Activated naive CD4-positive, alpha-beta T cell treated with anti-CD3 and anti-CD28 coated beads, Interleukin-2, amount 50 U/mL, for 72 hours (primary cell): ENCODE results near the gene P3H2. TPM values are rescaled to one million over a fixed set of nuclear protein-coding genes. Genes with fewer than 3 reads are reported as not detected.
"Not testable (repeated sequence)": the region's sequence is repeated elsewhere in the genome, so short reads cannot be mapped to it uniquely, and the experiment has no call there.

Experiments used
- ATAC-seq, 2 donors: fragments of 150-1000 bp; cut with Tn5 transposase; 2 replicates each; pipeline ENCODE4 v1.10.0; 2021; ENCODE audit warnings: mild to moderate bottlenecking in 2 of 2, moderate library complexity in 2 of 2
- DNase-seq, 2 donors: peaks; one replicate each; pipeline ENCODE4 v3.0.0; 2021 to 2022; ENCODE audit warnings: low spot score in 2 of 2
- H3K27ac Mint-ChIP-seq, 2 donors: one replicate each; pipeline ENCODE4 v1.8.0; 2022; ENCODE audit warnings: mild to moderate bottlenecking in 2 of 2, mixed read lengths in 2 of 2
- H3K36me3 Mint-ChIP-seq, 2 donors: one replicate each; pipeline ENCODE4 v1.8.0; 2022; ENCODE audit warnings: mixed read lengths in 2 of 2
- H3K9me3 Mint-ChIP-seq, 2 donors: one replicate each; pipeline ENCODE4 v1.8.0; 2022; ENCODE audit warnings: mixed read lengths in 2 of 2
- total RNA-seq, 2 donors: library from RNA; stranded (reverse); gene quantifications; one replicate each; pipeline ENCODE4 v1.2.3, GENCODE V29; 2022

Gene P3H2
- total RNA-seq, 2 donors from 2014 or later = not detected

DNA sequence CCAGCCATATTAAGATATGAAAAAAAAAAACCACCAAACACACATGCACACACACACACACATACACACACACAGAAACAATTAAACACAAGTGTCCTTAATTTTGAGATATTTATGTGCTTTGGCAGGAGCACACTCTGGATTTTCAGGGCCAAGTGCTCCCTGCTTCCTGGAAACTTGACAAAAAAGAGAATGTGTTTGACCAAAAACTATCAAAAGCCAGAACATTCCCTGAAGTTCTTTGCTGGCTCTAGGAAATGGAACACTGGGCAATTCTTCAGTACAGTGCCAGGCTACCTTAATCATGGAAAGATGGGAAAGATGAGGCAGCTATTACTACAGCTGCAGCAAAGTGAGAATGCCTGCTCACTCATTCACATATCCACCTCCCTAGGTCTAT lies 44.6 kb downstream of the P3H2 start:
- no peak for DNase-seq
- no peaks in the 10 kb centered on the region for H3K9me3 Mint-ChIP-seq
- no peaks in the 10 kb centered on the region for H3K36me3 Mint-ChIP-seq
- ATAC-seq = no peak
- no peak overlapping the region for H3K27ac Mint-ChIP-seq

- DNase-seq (no peak), ATAC-seq (no peak)
- no peak overlapping the region for H3K27ac Mint-ChIP-seq
- no peaks in the 10 kb centered on the region for H3K9me3 Mint-ChIP-seq
- H3K36me3 Mint-ChIP-seq = no peaks in the 10 kb centered on the region
Observed at GRCh38 chr3:190074817-190075216, 45.9 kb downstream of the P3H2 start.

GRCh38 chr3:190073264-190074008 lies 47.3 kb downstream of the P3H2 start:
- no peak overlapping the region for H3K27ac Mint-ChIP-seq
- H3K36me3 Mint-ChIP-seq = no peaks in the 10 kb centered on the region
- ATAC-seq (no peak), DNase-seq (no peak)
- H3K9me3 Mint-ChIP-seq = no peaks in the 10 kb centered on the region

DNA sequence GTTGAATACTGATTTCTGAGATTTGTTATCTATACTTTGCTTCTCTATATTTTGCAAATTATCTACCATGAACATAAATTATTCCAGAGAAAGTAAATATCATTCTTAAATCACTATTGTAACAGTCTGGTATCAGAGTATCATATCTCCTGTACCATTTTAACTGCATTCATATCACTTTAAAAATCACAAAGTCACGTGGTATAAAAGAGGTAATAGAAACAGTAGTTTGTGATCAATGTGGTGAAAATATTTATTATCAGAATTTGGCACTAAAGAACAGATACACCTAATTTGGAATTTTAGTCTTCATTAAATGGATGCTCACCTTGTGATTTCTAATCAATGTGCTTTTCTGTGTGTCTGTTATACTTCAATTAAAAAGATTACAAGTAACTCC lies 47.8 kb downstream of the P3H2 start:
- ATAC-seq (no peak), DNase-seq (no peak)
- no peaks in the 10 kb centered on the region for H3K9me3 Mint-ChIP-seq
- no peaks in the 10 kb centered on the region for H3K36me3 Mint-ChIP-seq
- no peak overlapping the region for H3K27ac Mint-ChIP-seq

GRCh38 chr3:190071921-190072320 lies 48.8 kb downstream of the P3H2 start:
- H3K36me3 Mint-ChIP-seq, H3K9me3 Mint-ChIP-seq, ATAC-seq, DNase-seq, H3K27ac Mint-ChIP-seq: not testable (repeated sequence)

DNA sequence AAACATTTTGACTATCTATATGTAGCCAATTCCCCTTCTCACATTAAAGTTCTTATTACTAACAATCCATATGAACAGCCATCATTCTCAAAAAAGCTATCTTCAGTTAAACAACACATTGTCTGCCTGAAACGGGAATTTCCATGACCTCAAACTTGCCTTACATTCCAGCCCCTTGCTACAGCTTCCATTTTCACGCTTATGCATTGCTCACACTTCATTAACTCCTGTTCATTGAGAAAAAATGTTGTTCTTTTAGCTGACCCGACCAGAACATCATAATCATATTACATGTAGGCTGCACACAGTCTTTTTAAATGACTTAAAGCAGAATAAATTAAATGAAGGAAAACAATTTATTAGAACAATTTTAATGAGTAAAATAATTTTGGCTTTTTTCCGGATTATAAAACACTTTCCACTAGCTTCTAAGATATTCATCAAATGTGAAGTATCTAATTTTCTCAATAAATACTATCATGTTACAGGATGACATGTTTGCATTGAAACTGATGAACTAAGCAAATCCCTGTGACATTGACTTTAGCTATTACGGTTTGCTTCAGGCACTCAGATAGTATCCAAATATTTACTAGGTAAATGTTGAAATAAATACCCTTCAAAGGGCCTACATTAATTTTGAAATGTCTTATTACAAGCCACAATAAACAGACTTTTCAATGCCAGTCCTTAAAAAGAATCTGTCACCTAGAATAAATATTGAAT lies 49.9 kb downstream of the P3H2 start:
- H3K27ac Mint-ChIP-seq = no peak overlapping the region
- ATAC-seq (no peak), DNase-seq (no peak)
- no peaks in the 10 kb centered on the region for H3K36me3 Mint-ChIP-seq
- H3K9me3 Mint-ChIP-seq = no peaks in the 10 kb centered on the region

- H3K36me3 Mint-ChIP-seq = no peaks in the 10 kb centered on the region
- H3K9me3 Mint-ChIP-seq = no peaks in the 10 kb centered on the region
- DNase-seq (no peak), ATAC-seq (no peak)
- H3K27ac Mint-ChIP-seq = no peak overlapping the region
Observed at GRCh38 chr3:190065204-190065603, 55.5 kb downstream of the P3H2 start.

- H3K9me3 Mint-ChIP-seq = no peaks in the 10 kb centered on the region
- DNase-seq (no peak), ATAC-seq (no peak)
- no peak overlapping the region for H3K27ac Mint-ChIP-seq
- H3K36me3 Mint-ChIP-seq = no peaks in the 10 kb centered on the region
Observed at GRCh38 chr3:190064659-190065058, 56.0 kb downstream of the P3H2 start.

GRCh38 chr3:190064112-190064511 lies 56.6 kb downstream of the P3H2 start:
- DNase-seq = no peak
- no peaks in the 10 kb centered on the region for H3K36me3 Mint-ChIP-seq
- no peak overlapping the region for H3K27ac Mint-ChIP-seq
- ATAC-seq = no peak
- no peaks in the 10 kb centered on the region for H3K9me3 Mint-ChIP-seq

GRCh38 chr3:190063490-190063889 lies 57.2 kb downstream of the P3H2 start:
- ATAC-seq (no peak), DNase-seq (no peak)
- Mint-ChIP-seq H3K9me3 (no peaks in the 10 kb centered on the region), H3K27ac (no peak overlapping the region), H3K36me3 (no peaks in the 10 kb centered on the region)

DNA sequence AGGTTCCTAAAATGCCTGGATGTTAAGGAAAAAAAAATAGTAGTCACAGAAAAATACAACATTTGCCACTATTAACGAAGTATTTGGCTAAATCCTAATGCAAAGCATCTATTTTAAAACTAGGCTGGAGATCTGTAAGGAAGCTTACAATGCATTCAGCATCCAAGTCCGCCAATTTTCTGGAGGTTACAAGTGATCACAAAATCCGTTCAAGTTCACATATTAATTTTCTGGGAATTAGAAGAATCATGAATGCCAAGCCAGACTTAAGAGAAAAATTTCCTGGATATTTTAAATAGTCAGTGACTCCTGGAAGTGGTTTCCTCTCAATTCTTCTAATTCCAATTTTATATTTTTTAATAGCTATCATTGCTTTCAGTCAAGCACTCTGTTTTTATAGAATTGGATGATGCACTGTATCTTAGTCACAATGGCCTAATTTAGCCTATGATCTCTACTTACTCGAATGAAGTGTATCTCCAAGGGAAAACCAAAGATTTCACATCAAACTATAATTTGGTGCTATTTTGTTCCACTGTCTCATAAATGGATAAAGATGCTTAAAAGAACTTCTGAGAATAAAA lies 60.4 kb downstream of the P3H2 start:
- ATAC-seq = no peak
- no peaks in the 10 kb centered on the region for H3K9me3 Mint-ChIP-seq
- no peak overlapping the region for H3K27ac Mint-ChIP-seq
- H3K36me3 Mint-ChIP-seq = no peaks in the 10 kb centered on the region
- DNase-seq = no peak

- Mint-ChIP-seq H3K27ac (no peak overlapping the region), H3K9me3 (no peaks in the 10 kb centered on the region), H3K36me3 (no peaks in the 10 kb centered on the region)
- DNase-seq (no peak), ATAC-seq (peak in 1 of 2 donors; percentile 50)
Observed at GRCh38 chr3:190059242-190059590, 61.5 kb downstream of the P3H2 start.

GRCh38 chr3:190058521-190059241 lies 62.0 kb downstream of the P3H2 start:
- Mint-ChIP-seq H3K9me3 (no peaks in the 10 kb centered on the region), H3K27ac (no peak overlapping the region), H3K36me3 (no peaks in the 10 kb centered on the region)
- ATAC-seq (no peak), DNase-seq (no peak)

DNA sequence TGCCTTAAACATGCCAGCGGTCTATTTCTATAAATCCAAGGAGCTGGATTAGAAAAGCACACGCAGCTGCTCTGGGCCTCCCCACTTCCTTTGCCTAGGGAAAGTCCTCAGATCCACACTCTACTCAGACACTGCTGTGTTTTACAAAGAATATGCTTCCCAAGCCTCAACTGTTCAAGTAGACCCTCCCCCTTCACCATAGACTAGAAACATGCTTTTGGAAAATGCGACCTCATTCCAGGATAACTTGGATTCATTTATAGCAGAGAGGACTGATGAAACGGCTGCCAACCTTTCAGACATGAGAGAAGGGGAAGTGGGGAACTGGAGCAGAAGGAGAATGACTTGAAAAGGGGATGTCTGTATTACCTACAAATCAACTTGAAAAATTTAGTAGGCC lies 64.0 kb downstream of the P3H2 start:
- ATAC-seq = no peak
- Mint-ChIP-seq H3K27ac (no peak overlapping the region), H3K9me3 (no peaks in the 10 kb centered on the region), H3K36me3 (no peaks in the 10 kb centered on the region)
- no peak for DNase-seq

- ATAC-seq (no peak), DNase-seq (no peak)
- Mint-ChIP-seq H3K36me3 (no peaks in the 10 kb centered on the region), H3K9me3 (no peaks in the 10 kb centered on the region), H3K27ac (no peak overlapping the region)
Observed at GRCh38 chr3:190055773-190056172, 64.9 kb downstream of the P3H2 start.

DNA sequence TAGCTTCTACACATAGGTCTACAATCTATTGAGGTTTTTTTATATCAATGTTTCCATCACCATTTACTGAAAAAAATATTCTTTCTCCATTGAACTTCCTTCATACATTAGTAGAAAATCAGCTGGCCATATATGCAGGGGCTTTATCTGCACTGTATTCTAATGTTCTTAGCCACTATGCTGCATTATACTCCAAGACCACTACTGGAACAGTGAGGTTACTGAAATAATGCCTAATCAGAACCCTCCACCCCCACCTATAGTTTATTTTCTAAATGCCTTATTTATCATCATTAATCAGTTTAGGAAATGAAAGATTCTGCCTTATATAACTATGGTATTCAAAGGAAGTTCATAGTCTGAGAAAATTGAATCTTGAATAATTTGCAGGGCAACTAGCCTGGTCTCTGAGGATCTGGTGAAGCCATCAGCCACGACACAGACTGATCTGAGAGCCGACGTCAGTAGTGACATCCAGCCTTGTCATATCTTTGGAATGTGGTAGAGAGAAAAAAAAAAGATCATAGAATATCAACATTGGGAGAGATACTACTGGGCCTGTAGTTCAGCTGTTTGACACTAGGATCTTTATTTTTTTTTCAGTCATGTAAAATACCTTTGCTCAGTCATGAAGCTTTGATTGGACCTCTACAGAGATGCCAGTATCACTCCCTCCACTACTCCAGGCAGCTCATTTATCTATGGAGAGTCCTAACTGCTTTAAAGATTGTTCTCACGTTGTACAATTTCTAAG lies 66.6 kb downstream of the P3H2 start:
- ATAC-seq (no peak), DNase-seq (no peak)
- Mint-ChIP-seq H3K9me3 (no peaks in the 10 kb centered on the region), H3K27ac (no peak overlapping the region), H3K36me3 (no peaks in the 10 kb centered on the region)

GRCh38 chr3:190051641-190052040 lies 69.1 kb downstream of the P3H2 start:
- ATAC-seq (no peak), DNase-seq (no peak)
- Mint-ChIP-seq H3K27ac (no peak overlapping the region), H3K36me3 (no peaks in the 10 kb centered on the region), H3K9me3 (no peaks in the 10 kb centered on the region)
